Measurements from ENCODE around the gene DBH.
"Not testable (repeated sequence)": the region's sequence is repeated elsewhere in the genome, so short reads cannot be mapped to it uniquely, and the experiment has no call there.

DBH gene

GRCh38 chr9:133667759-133668450 is 31.7 kb downstream of the DBH start:
- no peak for DNase-seq

- DNase-seq, result no peak
Observed at GRCh38 chr9:133669182-133669801, 33.1 kb downstream of the DBH start.

- DNase-seq, result no peak
Observed at GRCh38 chr9:133670466-133670865, 34.3 kb downstream of the DBH start.

GRCh38 chr9:133671371-133671770 is 35.2 kb downstream of the DBH start:
- DNase-seq, result no peak

- no peak for DNase-seq
Observed at GRCh38 chr9:133672503-133673257, 36.5 kb downstream of the DBH start.

GRCh38 chr9:133673258-133673655 is 37.1 kb downstream of the DBH start:
- no peak for DNase-seq

GRCh38 chr9:133674091-133674490 is 37.9 kb downstream of the DBH start:
- no peak for DNase-seq

- DNase-seq, result not testable (repeated sequence)
Observed at GRCh38 chr9:133675796-133676195, 39.6 kb downstream of the DBH start.

- no peak for DNase-seq
Observed at GRCh38 chr9:133676450-133676849, 40.3 kb downstream of the DBH start.

- no peak for DNase-seq
Observed at GRCh38 chr9:133677126-133678010, 41.2 kb downstream of the DBH start.

- no peak for DNase-seq
Observed at GRCh38 chr9:133679056-133679455, 42.9 kb downstream of the DBH start.

- DNase-seq, result no peak
Observed at GRCh38 chr9:133679466-133680061, 43.4 kb downstream of the DBH start.

- DNase-seq, result no peak
Observed at GRCh38 chr9:133680250-133680975, 44.2 kb downstream of the DBH start.

GRCh38 chr9:133680976-133681657 is 45.0 kb downstream of the DBH start:
- DNase-seq, result no peak

- no peak for DNase-seq
Observed at GRCh38 chr9:133681658-133682306, 45.6 kb downstream of the DBH start.

- peak; percentile 18 for DNase-seq
Observed at GRCh38 chr9:133682818-133683585, 46.8 kb downstream of the DBH start.

- DNase-seq, result no peak
Observed at GRCh38 chr9:133683586-133684120, 47.5 kb downstream of the DBH start.

- DNase-seq, result no peak
Observed at GRCh38 chr9:133684121-133684935, 48.2 kb downstream of the DBH start.

- no peak for DNase-seq
Observed at GRCh38 chr9:133684936-133685361, 48.8 kb downstream of the DBH start.

All from DMS79 treated with DMSO at 0.1 percent for 48 hours (cell line).